ENCODE data around the gene BAIAP2. TPM values are rescaled to one million over a fixed set of nuclear protein-coding genes. Genes with fewer than 3 reads are reported as not detected.

Gene BAIAP2
- total and polyA plus RNA-seq, 2 donors (not counting 3 experiments of a cell fraction or from before 2014, with no cell fraction given), result 12.3 to 18.6 TPM

DNA sequence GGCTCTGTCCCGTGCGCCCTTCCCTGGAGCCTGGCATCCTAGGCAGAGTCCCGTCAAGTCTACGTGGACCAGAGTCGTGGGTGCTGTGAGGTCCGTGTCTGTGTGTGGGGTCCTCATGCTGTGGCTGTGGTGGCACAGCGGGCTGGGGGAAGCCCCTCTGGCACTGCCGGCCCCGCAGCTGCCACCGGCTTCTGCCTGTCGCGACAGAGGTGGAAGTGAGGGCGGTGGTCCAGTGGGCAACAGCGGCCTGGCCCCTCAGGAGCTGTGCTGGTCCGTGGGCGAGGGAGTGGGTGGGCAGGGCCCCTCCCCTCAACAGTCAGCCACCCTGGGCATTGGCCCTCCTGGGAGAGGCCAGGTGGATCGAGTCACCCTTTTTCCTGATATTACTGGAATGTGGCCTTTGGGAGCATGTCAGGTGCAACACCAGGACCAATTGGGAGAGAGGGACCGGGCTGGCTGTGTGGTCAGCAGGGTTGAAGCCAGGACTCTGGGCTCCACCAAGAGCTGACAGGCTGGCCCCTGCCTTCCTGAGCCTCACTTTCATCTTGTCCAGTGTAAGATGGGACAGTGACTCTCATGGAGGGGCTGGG lies 11.9 kb downstream of the BAIAP2 start:
- BruUV-seq (replicated peaks), result no TSS peak
- H3K9me1 ChIP-seq (replicated peaks; ENCODE audit: control insufficient read depth, extremely low read depth, insufficient read depth, low read length), result no peaks in the 10 kb centered on the region
- no peaks in the 10 kb centered on the region for H3K27me3 ChIP-seq (ENCODE audit: control insufficient read depth in 2 of 2, insufficient read depth in 2 of 2, low read length in 2 of 2)
- TF ChIP-seq MYC (IDR thresholded peaks at IDR 0.05; ENCODE audit: low read depth, low read length) (no peak), FOS (IDR thresholded peaks at IDR 0.05; ENCODE audit: borderline replicate concordance, insufficient read depth, low read length) (no peak), JUN (IDR thresholded peaks at IDR 0.05; ENCODE audit: borderline replicate concordance, insufficient read depth, insufficient read length, low read depth) (no peak), POLR2A (IDR thresholded peaks at IDR 0.05; ENCODE audit: low read depth, low read length) (no peak), POLR2AphosphoS5 (IDR thresholded peaks at IDR 0.05; ENCODE audit: insufficient read depth, low read depth, low read length) (no peak), EZH2 (IDR thresholded peaks at IDR 0.05; ENCODE audit: borderline replicate concordance, low read depth, low read length, severe bottlenecking) (no peak), GATA2 (IDR thresholded peaks at IDR 0.05; ENCODE audit: insufficient read depth, insufficient read length, low read depth, low read length) (no peak)
- TF ChIP-seq, protein P1, sequence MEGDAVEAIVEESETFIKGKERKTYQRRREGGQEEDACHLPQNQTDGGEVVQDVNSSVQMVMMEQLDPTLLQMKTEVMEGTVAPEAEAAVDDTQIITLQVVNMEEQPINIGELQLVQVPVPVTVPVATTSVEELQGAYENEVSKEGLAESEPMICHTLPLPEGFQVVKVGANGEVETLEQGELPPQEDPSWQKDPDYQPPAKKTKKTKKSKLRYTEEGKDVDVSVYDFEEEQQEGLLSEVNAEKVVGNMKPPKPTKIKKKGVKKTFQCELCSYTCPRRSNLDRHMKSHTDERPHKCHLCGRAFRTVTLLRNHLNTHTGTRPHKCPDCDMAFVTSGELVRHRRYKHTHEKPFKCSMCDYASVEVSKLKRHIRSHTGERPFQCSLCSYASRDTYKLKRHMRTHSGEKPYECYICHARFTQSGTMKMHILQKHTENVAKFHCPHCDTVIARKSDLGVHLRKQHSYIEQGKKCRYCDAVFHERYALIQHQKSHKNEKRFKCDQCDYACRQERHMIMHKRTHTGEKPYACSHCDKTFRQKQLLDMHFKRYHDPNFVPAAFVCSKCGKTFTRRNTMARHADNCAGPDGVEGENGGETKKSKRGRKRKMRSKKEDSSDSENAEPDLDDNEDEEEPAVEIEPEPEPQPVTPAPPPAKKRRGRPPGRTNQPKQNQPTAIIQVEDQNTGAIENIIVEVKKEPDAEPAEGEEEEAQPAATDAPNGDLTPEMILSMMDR (IDR thresholded peaks at IDR 0.05; ENCODE audit: extremely low read depth in 1 of 2, insufficient read depth in 1 of 2, low read depth in 1 of 2, low read length in 2 of 2), result no peak
- TF ChIP-seq, protein P2, sequence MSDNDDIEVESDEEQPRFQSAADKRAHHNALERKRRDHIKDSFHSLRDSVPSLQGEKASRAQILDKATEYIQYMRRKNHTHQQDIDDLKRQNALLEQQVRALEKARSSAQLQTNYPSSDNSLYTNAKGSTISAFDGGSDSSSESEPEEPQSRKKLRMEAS (IDR thresholded peaks at IDR 0.05; ENCODE audit: insufficient read depth, insufficient read length), result no peak
- POLR2A ChIA-PET, result no interaction called here
- H3K27ac ChIP-seq (ENCODE audit: insufficient read depth, low read depth, low read length), result no peak overlapping the region
- no peak overlapping the region for H3K9ac ChIP-seq (replicated peaks; ENCODE audit: extremely low read depth, insufficient read depth, low read length)
- H3K36me3 ChIP-seq (ENCODE audit: control insufficient read depth in 2 of 2, extremely low read depth in 1 of 2, insufficient read depth in 2 of 2, low read length in 2 of 2), result no peaks in the 10 kb centered on the region
- peaks cover 27% of the 10 kb centered on the region for H3K4me1 ChIP-seq (ENCODE audit: control insufficient read depth, extremely low read depth, insufficient read depth, low read length)
- no peaks in the 10 kb centered on the region for H3K9me3 ChIP-seq (replicated peaks; ENCODE audit: control insufficient read depth, insufficient read depth, low read length)
- H4K20me1 ChIP-seq (replicated peaks; ENCODE audit: control insufficient read depth, extremely low read depth, insufficient read depth, low read length), result no peaks in the 10 kb centered on the region
- peaks cover 2% of the 10 kb centered on the region for H3K79me2 ChIP-seq (ENCODE audit: control insufficient read depth, insufficient read depth, low read length)
- CTCF ChIA-PET, result interaction anchor here (1.3 kb wide), 1 partner anchor 33 kb away, joined by 3 read pairs; no protein-coding TSS in a partner anchor
- H3K4me2 ChIP-seq (ENCODE audit: insufficient read depth, low read length), result no peak overlapping the region
- dilution Hi-C loops (cut with MboI; ENCODE audit: extremely low pct_ligation_motif_present, low sequenced_read_pairs) (no loop called here), intact Hi-C loops (cut with micrococcal nuclease) (no loop called here)
- no peak overlapping the region for H3K4me3 ChIP-seq (replicated peaks in 1 of 3; ENCODE audit: insufficient read depth in 1 of 3, low read depth in 1 of 3, low read length in 3 of 3)
- DNase-seq (ENCODE audit: low read depth, low spot score), result no peak
- no peak for FAIRE-seq
- H2AFZ ChIP-seq (ENCODE audit: low read depth, low read length), result no peak overlapping the region

All from endothelial cell of umbilical vein (primary cell).